Left lung (tissue), 10 donors: ENCODE data around the gene GPNMB. TPM values are rescaled to one million over a fixed set of nuclear protein-coding genes. Genes with fewer than 3 reads are reported as not detected.

ENCODE experiments used
- ATAC-seq: fragments of 200-7000 bp; cut with Tn5 transposase; one replicate; pipeline ENCODE4 v1.9.1; 2020; ENCODE audit warnings: moderate library complexity
- DNase-seq, 4 donors: peaks; one replicate each; pipeline ENCODE4 v3.0.0-alpha.2; 2013 to 2020
- H3K27ac ChIP-seq, 2 donors: fragments of 200-600 bp; sonication (generic) in 1 of 2; one replicate each; pipeline versions ENCODE4 v1.5.0 to v1.8.0; 2020 to 2021
- H3K27me3 ChIP-seq, 2 donors: fragments of 200-600 bp; sonication (generic) in 1 of 2; one replicate each; pipeline versions ENCODE4 v1.5.0 to v1.8.0; 2020 to 2021
- H3K36me3 ChIP-seq, 2 donors: fragments of 200-600 bp; sonication (generic) in 1 of 2; one replicate each; pipeline versions ENCODE4 v1.5.0 to v1.8.0; 2020 to 2021
- H3K4me1 ChIP-seq, 2 donors: fragments of 200-600 bp; one replicate each; pipeline ENCODE4 v1.8.0; 2021
- H3K4me3 ChIP-seq, 2 donors: fragments of 200-600 bp; sonication (generic) in 1 of 2; one replicate each; pipeline versions ENCODE4 v1.5.0 to v1.8.0; 2020 to 2021; ENCODE audit warnings: mild to moderate bottlenecking in 1 of 2
- H3K9me3 ChIP-seq, 2 donors: fragments of 200-600 bp; sonication (generic) in 1 of 2; one replicate each; pipeline versions ENCODE4 v1.5.0 to v1.8.0; 2020 to 2021
- intact Hi-C, 2 donors: fragments of 100-400 bp; cut with DNase I; formaldehyde crosslinking; loops; one replicate each; pipeline versions ENCODE4 v1.11.2 to v1.14.2; 2022
- polyA plus RNA-seq, 6 donors: library from polyadenylated mRNA; unstranded; fragments of 120-200 nt; gene quantifications; one replicate each; pipeline ENCODE4 v1.2.1, GENCODE V29; 2013; ENCODE audit not compliant: insufficient read length in 6 of 6
- total RNA-seq, 2 donors: library from RNA; stranded (reverse); fragmentation: NEBNext Ultra II Directional; extraction: Animal tissue kit (Norgen Biotek cat#: 25700); gene quantifications; one replicate each; pipeline ENCODE4 v1.2.1, GENCODE V29; 2021
- TF ChIP-seq, protein P1 (sequence below), 2 donors: fragments of 200-600 bp; sonication (generic) in 1 of 2; IDR thresholded peaks; one replicate each; pipeline versions ENCODE4 v1.5.0 to v1.8.0; 2021; ENCODE audit warnings: antibody characterized with exemption in 2 of 2
- donor health status: DM: no; HTN: yes; CAD: no.
- donor health status: DM: no; HTN: no; CAD: no.

GPNMB gene
- total and polyA plus RNA-seq, 8 donors = 2.0 to 290 (median 3.8) TPM

DNA sequence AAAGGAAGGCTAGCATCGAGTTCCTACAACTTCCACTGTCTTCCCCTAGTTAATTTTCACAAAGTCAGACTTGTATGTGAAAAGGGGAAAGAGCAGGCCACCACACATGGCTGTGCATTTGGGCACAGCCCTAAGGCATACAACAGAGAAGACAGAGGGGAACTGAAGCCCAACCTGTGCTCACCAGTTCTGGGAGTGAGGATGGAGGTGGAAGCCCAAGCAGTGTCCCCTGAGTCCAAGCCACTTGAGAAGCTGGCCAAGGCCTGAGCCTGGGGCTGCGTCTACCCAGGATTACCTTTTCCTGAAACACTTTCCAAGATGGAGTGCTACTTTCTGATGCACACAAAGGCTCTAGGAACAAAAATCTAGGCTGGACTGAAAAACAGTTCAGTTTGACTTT lies 20.3 kb downstream of the GPNMB start:
- intact Hi-C loops = no loop called here
- H3K4me1 ChIP-seq = no peaks in the 10 kb centered on the region
- peaks cover 0 to 7% of the 10 kb centered on the region in 2 donors for H3K27me3 ChIP-seq
- no peak for ATAC-seq
- H3K9me3 ChIP-seq = no peaks in the 10 kb centered on the region
- no peak for DNase-seq
- TF ChIP-seq, protein P1, sequence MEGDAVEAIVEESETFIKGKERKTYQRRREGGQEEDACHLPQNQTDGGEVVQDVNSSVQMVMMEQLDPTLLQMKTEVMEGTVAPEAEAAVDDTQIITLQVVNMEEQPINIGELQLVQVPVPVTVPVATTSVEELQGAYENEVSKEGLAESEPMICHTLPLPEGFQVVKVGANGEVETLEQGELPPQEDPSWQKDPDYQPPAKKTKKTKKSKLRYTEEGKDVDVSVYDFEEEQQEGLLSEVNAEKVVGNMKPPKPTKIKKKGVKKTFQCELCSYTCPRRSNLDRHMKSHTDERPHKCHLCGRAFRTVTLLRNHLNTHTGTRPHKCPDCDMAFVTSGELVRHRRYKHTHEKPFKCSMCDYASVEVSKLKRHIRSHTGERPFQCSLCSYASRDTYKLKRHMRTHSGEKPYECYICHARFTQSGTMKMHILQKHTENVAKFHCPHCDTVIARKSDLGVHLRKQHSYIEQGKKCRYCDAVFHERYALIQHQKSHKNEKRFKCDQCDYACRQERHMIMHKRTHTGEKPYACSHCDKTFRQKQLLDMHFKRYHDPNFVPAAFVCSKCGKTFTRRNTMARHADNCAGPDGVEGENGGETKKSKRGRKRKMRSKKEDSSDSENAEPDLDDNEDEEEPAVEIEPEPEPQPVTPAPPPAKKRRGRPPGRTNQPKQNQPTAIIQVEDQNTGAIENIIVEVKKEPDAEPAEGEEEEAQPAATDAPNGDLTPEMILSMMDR (IDR thresholded peaks at IDR 0.05) = no peak
- no peaks in the 10 kb centered on the region for H3K36me3 ChIP-seq
- no peak overlapping the region for H3K27ac ChIP-seq
- no peak overlapping the region for H3K4me3 ChIP-seq

DNA sequence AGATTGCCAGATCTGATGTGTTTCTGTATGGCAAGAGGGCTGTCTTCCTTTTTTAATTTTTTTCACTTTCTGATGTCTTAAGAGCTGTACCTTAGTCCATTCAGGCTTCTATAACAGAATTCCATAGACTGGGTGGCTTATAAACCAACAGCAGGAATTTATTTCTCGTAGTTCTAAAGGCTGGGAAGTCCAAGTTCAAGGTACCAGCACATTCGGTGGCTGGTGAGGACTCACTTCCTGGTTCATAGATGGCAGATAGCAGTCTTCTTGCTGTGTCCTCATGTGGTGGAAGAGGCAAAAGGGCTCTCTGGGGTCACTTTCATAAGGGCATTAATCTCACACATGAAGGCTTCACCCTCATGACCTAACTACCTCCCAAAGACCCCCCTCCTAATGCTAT lies 20.8 kb downstream of the GPNMB start:
- Histone ChIP-seq H3K4me1 (no peaks in the 10 kb centered on the region), H3K27ac (no peak overlapping the region), H3K9me3 (no peaks in the 10 kb centered on the region), H3K36me3 (no peaks in the 10 kb centered on the region), H3K4me3 (no peak overlapping the region), H3K27me3 (peaks cover 0 to 7% of the 10 kb centered on the region in 2 donors)
- TF ChIP-seq, protein P1 (IDR thresholded peaks at IDR 0.05) = no peak
- DNase-seq = no peak
- no peak for ATAC-seq
- intact Hi-C loops = no loop called here

DNA sequence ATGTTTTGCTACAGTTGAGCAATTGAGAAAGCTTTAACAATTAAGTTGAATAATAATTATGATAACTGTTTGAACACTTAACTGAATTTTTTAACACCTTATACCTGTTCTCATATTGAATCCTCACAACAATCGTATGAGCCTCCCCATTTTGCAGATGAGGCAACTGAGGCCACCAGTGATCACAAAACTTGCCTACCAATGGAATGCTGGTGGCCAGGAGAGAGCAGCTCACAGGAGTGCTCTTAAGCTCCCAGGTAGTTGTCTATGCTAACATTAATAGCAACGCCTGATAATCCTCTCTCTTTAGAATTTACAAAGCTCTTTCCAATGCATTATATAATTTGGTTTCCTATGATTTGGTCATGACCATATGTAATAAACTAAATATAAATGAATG lies 21.6 kb downstream of the GPNMB start:
- intact Hi-C loops = no loop called here
- Histone ChIP-seq H3K4me3 (no peak overlapping the region), H3K27me3 (peaks cover 0 to 12% of the 10 kb centered on the region in 2 donors), H3K27ac (no peak overlapping the region), H3K4me1 (peaks cover 0 to 4% of the 10 kb centered on the region in 2 donors), H3K9me3 (no peaks in the 10 kb centered on the region), H3K36me3 (no peaks in the 10 kb centered on the region)
- DNase-seq = no peak
- no peak for ATAC-seq
- TF ChIP-seq, protein P1 (IDR thresholded peaks at IDR 0.05) = no peak

DNA sequence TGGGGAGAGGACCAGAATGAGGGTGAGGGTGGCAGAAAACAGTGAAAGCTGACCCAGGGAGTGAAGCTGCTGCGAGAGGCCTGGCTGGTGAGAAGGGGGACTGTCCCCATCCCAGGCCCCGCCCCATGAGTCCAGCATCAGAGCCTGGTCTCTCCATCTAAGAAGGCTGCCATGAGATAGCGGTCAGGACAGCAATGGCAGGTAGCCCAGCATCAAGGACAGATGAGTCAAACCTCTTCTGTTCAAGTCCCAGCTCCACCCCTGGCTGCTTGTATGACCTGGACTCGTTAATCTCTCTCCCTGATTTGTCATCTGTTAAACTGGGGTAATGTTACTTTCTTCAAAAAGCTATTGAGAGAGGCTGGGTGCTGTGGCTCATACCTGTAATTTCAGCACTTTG lies 22.2 kb downstream of the GPNMB start:
- ATAC-seq (no peak), DNase-seq (no peak)
- intact Hi-C loops = no loop called here
- Histone ChIP-seq H3K4me3 (no peak overlapping the region), H3K36me3 (no peaks in the 10 kb centered on the region), H3K27me3 (peaks cover 0 to 12% of the 10 kb centered on the region in 2 donors), H3K27ac (no peak overlapping the region), H3K4me1 (peaks cover 4 to 6% of the 10 kb centered on the region in 2 donors), H3K9me3 (no peaks in the 10 kb centered on the region)
- TF ChIP-seq, protein P1 (IDR thresholded peaks at IDR 0.05) = no peak

DNA sequence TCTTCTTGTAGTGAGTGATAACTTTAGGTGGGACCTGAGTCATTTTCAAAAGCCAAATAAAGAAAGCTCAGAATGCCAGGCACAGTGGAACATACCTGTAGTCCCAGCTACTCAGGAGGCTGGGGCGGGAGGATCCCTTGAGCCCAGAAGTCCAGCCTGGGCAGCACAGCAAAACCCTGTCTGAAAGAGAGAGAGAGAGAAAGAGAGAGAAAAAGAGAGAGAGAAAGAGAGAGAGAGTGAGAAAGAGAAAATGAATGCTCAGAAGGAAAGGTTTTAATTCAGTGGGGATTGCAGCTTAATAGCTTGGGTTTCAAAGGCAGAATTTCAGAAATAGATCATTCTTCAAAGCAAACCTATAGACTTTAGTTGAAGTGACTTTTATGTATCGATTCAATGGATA lies 25.7 kb downstream of the GPNMB start:
- Histone ChIP-seq H3K36me3 (no peaks in the 10 kb centered on the region), H3K4me1 (peaks cover 4 to 6% of the 10 kb centered on the region in 2 donors), H3K27ac (no peak overlapping the region), H3K27me3 (peaks cover 0 to 12% of the 10 kb centered on the region in 2 donors), H3K4me3 (no peak overlapping the region), H3K9me3 (no peaks in the 10 kb centered on the region)
- DNase-seq (no peak), ATAC-seq (no peak)
- TF ChIP-seq, protein P1 (IDR thresholded peaks at IDR 0.05) = no peak
- intact Hi-C loops = no loop called here
